ENCODE results near the gene CYLD. TPM values are rescaled to one million over a fixed set of nuclear protein-coding genes. Genes with fewer than 3 reads are reported as not detected.

The CYLD gene
- total RNA-seq, 1 donor from 2014 or later: 122 TPM

GRCh38 chr16:50816901-50817555, 75.1 kb downstream of the CYLD start:
- Mint-ChIP-seq H3K4me3 (no peak overlapping the region), H3K27me3 (peaks cover 15% of the 10 kb centered on the region), H3K27ac (no peak overlapping the region), H3K9me3 (no peaks in the 10 kb centered on the region), H3K36me3 (ENCODE audit: low read depth) (no peaks in the 10 kb centered on the region), H3K4me1 (no peaks in the 10 kb centered on the region)
- TF ChIP-seq CTCF (IDR thresholded peaks at IDR 0.05): no peak
- ChIA-PET POLR2A (no interaction called here), CTCF (interaction anchor here (1.8 kb wide), 1 partner anchor 11 kb away, joined by 6 read pairs; no protein-coding TSS in a partner anchor)
- ATAC-seq (ENCODE audit: low read depth) (no peak), DNase-seq (no peak)
- intact Hi-C loops (cut with micrococcal nuclease): no loop called here

GRCh38 chr16:50818380-50818779, 76.5 kb downstream of the CYLD start:
- H3K27me3 Mint-ChIP-seq: peaks cover 15% of the 10 kb centered on the region
- TF ChIP-seq CTCF (IDR thresholded peaks at IDR 0.05): no peak
- no peaks in the 10 kb centered on the region for H3K36me3 Mint-ChIP-seq (ENCODE audit: low read depth)
- no peak overlapping the region for H3K4me3 Mint-ChIP-seq
- ATAC-seq (ENCODE audit: low read depth): no peak
- POLR2A ChIA-PET: no interaction called here
- H3K4me1 Mint-ChIP-seq: no peaks in the 10 kb centered on the region
- CTCF ChIA-PET: no interaction called here
- DNase-seq: no peak
- no peaks in the 10 kb centered on the region for H3K9me3 Mint-ChIP-seq
- no peak overlapping the region for H3K27ac Mint-ChIP-seq
- intact Hi-C loops (cut with micrococcal nuclease): no loop called here

- ATAC-seq (ENCODE audit: low read depth) (no peak), DNase-seq (no peak)
- TF ChIP-seq CTCF (IDR thresholded peaks at IDR 0.05): no peak
- ChIA-PET POLR2A (no interaction called here), CTCF (no interaction called here)
- Mint-ChIP-seq H3K27me3 (peaks cover 19% of the 10 kb centered on the region), H3K27ac (no peak overlapping the region), H3K4me3 (no peak overlapping the region), H3K36me3 (ENCODE audit: low read depth) (no peaks in the 10 kb centered on the region), H3K4me1 (no peaks in the 10 kb centered on the region), H3K9me3 (no peaks in the 10 kb centered on the region)
- intact Hi-C loops (cut with micrococcal nuclease): no loop called here
These were observed 77.8 kb downstream of the CYLD start for GRCh38 chr16:50819706-50820105.

- intact Hi-C loops (cut with micrococcal nuclease): no loop called here
- DNase-seq (no peak), ATAC-seq (ENCODE audit: low read depth) (no peak)
- no peak overlapping the region for H3K27ac Mint-ChIP-seq
- no peak overlapping the region for H3K4me3 Mint-ChIP-seq
- H3K27me3 Mint-ChIP-seq: peaks cover 20% of the 10 kb centered on the region
- H3K4me1 Mint-ChIP-seq: no peaks in the 10 kb centered on the region
- no peaks in the 10 kb centered on the region for H3K36me3 Mint-ChIP-seq (ENCODE audit: low read depth)
- H3K9me3 Mint-ChIP-seq: no peaks in the 10 kb centered on the region
- POLR2A ChIA-PET: no interaction called here
- CTCF ChIA-PET: no interaction called here
- TF ChIP-seq CTCF (IDR thresholded peaks at IDR 0.05): no peak
These were observed 78.3 kb downstream of the CYLD start for GRCh38 chr16:50820225-50820624.

GRCh38 chr16:50821586-50821985, 79.7 kb downstream of the CYLD start:
- ChIA-PET CTCF (no interaction called here), POLR2A (no interaction called here)
- no peak for TF ChIP-seq CTCF (IDR thresholded peaks at IDR 0.05)
- Mint-ChIP-seq H3K9me3 (no peaks in the 10 kb centered on the region), H3K4me3 (no peak overlapping the region), H3K27ac (no peak overlapping the region), H3K36me3 (ENCODE audit: low read depth) (no peaks in the 10 kb centered on the region), H3K27me3 (peaks cover 13% of the 10 kb centered on the region), H3K4me1 (no peaks in the 10 kb centered on the region)
- no peak for DNase-seq
- intact Hi-C loops (cut with micrococcal nuclease): no loop called here
- ATAC-seq (ENCODE audit: low read depth): no peak
